RWPE2 (cell line): ENCODE data around the gene CADM3.

Experiments used
- ATAC-seq: fragments of 200-7000 bp; cut with Tn5 transposase; 3 replicates; pipeline ENCODE4 v1.9.1; 2021; ENCODE audit warnings: low read depth
- DNase-seq: peaks from one replicate; pipeline ENCODE4 v3.0.0-alpha.2; 2020; ENCODE audit warnings: low spot score
- H3K27ac ChIP-seq: fragments of 450-650 bp; 2 replicates; pipeline ENCODE4 v1.5.1; 2017; ENCODE audit warnings: mild to moderate bottlenecking; ENCODE audit not compliant: poor library complexity, severe bottlenecking
- H3K27me3 ChIP-seq: fragments of 250-450 bp; sonication (Bioruptor Pico); 2 replicates; pipeline ENCODE4 v1.5.1; 2021; ENCODE audit warnings: mild to moderate bottlenecking, moderate library complexity; ENCODE audit not compliant: insufficient read depth, poor library complexity, severe bottlenecking
- H3K36me3 ChIP-seq: fragments of 250-450 bp; sonication (Bioruptor Pico); 2 replicates; pipeline ENCODE4 v1.5.1; 2020; ENCODE audit warnings: low read depth, mild to moderate bottlenecking, moderate library complexity
- H3K4me1 ChIP-seq: fragments of 250-450 bp; sonication (Bioruptor Pico); 2 replicates; pipeline ENCODE4 v1.5.1; 2021; ENCODE audit warnings: mild to moderate bottlenecking, moderate library complexity; ENCODE audit not compliant: insufficient read depth, poor library complexity, severe bottlenecking
- H3K4me3 ChIP-seq: fragments of 250-450 bp; sonication (Bioruptor Pico); 2 replicates; pipeline ENCODE4 v1.5.1; 2021; ENCODE audit warnings: mild to moderate bottlenecking, moderate library complexity; ENCODE audit not compliant: severe bottlenecking
- H3K9me3 ChIP-seq: fragments of 250-450 bp; sonication (Bioruptor Pico); 2 replicates; pipeline ENCODE4 v1.5.1; 2021; ENCODE audit warnings: mild to moderate bottlenecking, moderate library complexity; ENCODE audit not compliant: severe bottlenecking
- TF ChIP-seq, protein P1 (sequence below): fragments of 450-650 bp; IDR thresholded peaks from one replicate; pipeline ENCODE4 v1.5.1; 2017; ENCODE audit warnings: mild to moderate bottlenecking, moderate library complexity; ENCODE audit not compliant: poor library complexity, severe bottlenecking

The CADM3 gene

DNA sequence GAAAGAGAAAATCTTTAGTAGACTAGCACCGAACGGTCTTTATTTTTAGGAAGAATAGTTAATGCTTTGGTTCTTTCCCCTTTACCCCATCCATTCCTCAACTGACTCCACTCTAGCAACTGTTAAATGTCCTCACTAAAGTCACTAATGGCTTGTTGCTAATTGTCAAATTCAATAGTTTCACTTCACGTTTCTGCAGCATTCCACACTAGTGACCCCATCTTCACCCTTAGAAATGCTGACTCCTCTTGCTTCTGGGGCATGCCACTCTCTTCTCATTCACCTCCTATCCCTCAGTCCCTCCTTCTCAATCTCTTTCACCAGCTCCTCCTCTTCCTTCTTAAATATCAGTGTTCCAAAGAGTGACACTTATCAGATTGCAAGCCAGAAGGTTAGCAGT, 19.4 kb upstream of the CADM3 start:
- Histone ChIP-seq H3K36me3 (no peaks in the 10 kb centered on the region), H3K27ac (no peak overlapping the region), H3K4me3 (no peak overlapping the region), H3K9me3 (no peaks in the 10 kb centered on the region), H3K27me3 (peaks cover 2% of the 10 kb centered on the region), H3K4me1 (no peaks in the 10 kb centered on the region)
- TF ChIP-seq, protein P1, sequence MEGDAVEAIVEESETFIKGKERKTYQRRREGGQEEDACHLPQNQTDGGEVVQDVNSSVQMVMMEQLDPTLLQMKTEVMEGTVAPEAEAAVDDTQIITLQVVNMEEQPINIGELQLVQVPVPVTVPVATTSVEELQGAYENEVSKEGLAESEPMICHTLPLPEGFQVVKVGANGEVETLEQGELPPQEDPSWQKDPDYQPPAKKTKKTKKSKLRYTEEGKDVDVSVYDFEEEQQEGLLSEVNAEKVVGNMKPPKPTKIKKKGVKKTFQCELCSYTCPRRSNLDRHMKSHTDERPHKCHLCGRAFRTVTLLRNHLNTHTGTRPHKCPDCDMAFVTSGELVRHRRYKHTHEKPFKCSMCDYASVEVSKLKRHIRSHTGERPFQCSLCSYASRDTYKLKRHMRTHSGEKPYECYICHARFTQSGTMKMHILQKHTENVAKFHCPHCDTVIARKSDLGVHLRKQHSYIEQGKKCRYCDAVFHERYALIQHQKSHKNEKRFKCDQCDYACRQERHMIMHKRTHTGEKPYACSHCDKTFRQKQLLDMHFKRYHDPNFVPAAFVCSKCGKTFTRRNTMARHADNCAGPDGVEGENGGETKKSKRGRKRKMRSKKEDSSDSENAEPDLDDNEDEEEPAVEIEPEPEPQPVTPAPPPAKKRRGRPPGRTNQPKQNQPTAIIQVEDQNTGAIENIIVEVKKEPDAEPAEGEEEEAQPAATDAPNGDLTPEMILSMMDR = no peak
- ATAC-seq = no peak
- DNase-seq = no peak

DNA sequence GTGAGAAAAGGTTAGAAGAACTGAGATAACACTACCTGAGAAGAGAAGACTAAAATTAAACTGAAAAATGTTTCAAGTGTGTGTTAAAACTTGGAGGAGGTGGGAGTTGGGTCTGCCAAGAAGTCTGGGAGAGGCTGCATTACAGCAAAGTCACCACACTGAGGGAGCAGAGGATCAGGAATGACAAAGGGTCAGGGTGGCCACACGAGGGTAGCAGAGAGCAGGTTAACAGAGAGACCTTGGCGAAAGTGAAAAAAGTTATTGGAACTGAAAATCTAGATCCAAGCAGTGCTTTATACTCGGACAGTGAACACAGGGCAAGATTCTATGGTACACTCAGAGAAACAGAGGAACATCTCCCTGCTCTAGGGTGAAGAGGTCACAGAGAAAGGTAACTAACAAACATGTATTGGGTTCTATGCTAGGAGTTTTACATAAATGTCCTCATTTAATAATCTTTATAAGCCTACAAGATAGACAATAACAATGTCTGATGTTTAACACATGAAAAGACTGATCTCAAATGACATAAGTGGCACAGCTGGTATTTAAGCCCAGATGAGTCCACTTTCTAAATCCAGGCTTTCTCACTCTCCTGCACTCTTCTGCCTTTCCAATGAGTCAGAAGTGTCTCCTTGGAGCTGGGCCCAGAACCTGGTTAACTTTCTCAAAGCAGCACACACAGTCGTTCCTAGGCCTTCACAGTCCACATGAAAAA, 10.3 kb upstream of the CADM3 start:
- Histone ChIP-seq H3K4me3 (no peak overlapping the region), H3K27ac (no peak overlapping the region), H3K9me3 (no peaks in the 10 kb centered on the region), H3K27me3 (peaks cover 18% of the 10 kb centered on the region), H3K36me3 (no peaks in the 10 kb centered on the region), H3K4me1 (peaks cover 7% of the 10 kb centered on the region)
- TF ChIP-seq, protein P1 = peak; percentile 98
- DNase-seq = no peak
- peak; percentile 90 for ATAC-seq

DNA sequence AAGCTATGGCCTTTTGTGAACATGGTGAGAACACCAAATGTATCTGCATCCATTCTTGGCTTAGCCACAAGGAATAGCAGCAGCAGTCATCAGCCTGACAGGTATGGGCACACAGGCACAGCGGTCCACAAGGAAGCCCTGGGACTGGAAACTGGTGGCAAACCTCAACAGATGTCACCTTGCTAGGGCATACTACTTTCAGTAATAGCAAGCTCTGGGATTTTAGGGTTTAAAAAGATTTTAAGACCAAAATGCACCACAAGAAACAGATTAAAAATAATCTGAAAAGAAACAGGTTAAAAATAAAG, 9.7 kb upstream of the CADM3 start:
- TF ChIP-seq, protein P1 = no peak
- Histone ChIP-seq H3K27ac (no peak overlapping the region), H3K4me1 (peaks cover 7% of the 10 kb centered on the region), H3K27me3 (peaks cover 23% of the 10 kb centered on the region), H3K36me3 (no peaks in the 10 kb centered on the region), H3K9me3 (no peaks in the 10 kb centered on the region), H3K4me3 (no peak overlapping the region)
- no peak for ATAC-seq
- no peak for DNase-seq

DNA sequence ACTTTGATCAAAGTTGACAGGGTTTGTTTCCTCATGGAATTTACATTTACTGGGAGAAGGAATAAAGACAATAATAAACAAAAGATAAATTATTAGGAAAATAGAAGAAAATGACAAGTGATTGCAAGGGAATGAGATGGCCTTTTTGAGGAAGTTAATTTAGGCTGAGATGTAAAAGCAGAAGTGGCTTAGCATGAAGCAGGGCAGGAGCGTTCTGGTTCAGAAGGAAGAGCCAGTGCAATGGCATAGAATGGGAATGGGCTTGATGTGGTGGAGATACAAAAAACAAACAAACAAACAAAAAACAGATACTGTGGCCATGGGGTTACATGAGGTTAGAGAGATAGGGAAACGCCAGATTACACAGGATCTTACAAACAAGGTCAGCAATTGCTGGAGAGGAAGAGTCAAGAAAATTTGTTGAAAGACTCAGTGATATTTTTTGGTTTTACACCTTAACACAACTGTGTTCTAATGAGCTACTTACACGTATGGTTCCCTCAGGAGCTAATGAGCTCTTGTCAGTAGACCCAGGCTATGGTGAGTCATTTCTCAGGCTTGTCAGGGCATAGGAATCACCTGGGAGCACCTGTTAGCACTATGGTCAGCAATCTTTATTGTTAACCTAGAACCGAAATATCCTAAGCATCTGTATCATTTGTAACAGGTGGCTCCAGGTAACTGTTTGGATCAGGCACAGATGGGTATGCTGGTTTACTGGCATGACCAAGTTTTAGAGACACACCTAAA, 8.7 kb upstream of the CADM3 start:
- Histone ChIP-seq H3K36me3 (no peaks in the 10 kb centered on the region), H3K27ac (no peak overlapping the region), H3K27me3 (peaks cover 31% of the 10 kb centered on the region), H3K4me1 (peaks cover 7% of the 10 kb centered on the region), H3K9me3 (no peaks in the 10 kb centered on the region), H3K4me3 (no peak overlapping the region)
- TF ChIP-seq, protein P1 = no peak
- ATAC-seq (peak; percentile 78), DNase-seq (no peak)
